HG03280 (cell line): ENCODE results near the gene SLC24A3.

Source experiments
- ATAC-seq: cut with Tn5 transposase; IDR thresholded peaks from one replicate; pipeline ENCODE4 v1.9.1; 2021; ENCODE audit warnings: mild to moderate bottlenecking, moderate library complexity; ENCODE audit not compliant: unreplicated experiment

SLC24A3 gene

GRCh38 chr20:19756761-19757486, 544.5 kb downstream of the SLC24A3 start:
- no peak for ATAC-seq

- ATAC-seq, result no peak
These were observed 545.2 kb downstream of the SLC24A3 start for GRCh38 chr20:19757487-19758132.

- no peak for ATAC-seq
These were observed 545.7 kb downstream of the SLC24A3 start, which contains the start of gene RIN2 for GRCh38 chr20:19758133-19758500. Gene RIN2, plus strand, starts transcription at chr20:19758258. Its CDS starts 131,344 bp downstream, at chr20:19889602.

- ATAC-seq, result no peak
These were observed 546.3 kb downstream of the SLC24A3 start for GRCh38 chr20:19758501-19759331.

GRCh38 chr20:19760371-19760721, 547.9 kb downstream of the SLC24A3 start:
- no peak for ATAC-seq

- no peak for ATAC-seq
These were observed 548.9 kb downstream of the SLC24A3 start for GRCh38 chr20:19761326-19761725.

- no peak for ATAC-seq
These were observed 549.4 kb downstream of the SLC24A3 start for GRCh38 chr20:19761841-19762240.

- ATAC-seq, result no peak
These were observed 551.8 kb downstream of the SLC24A3 start for GRCh38 chr20:19764207-19764606.

- ATAC-seq, result no peak
These were observed 552.8 kb downstream of the SLC24A3 start for GRCh38 chr20:19765266-19765665.

GRCh38 chr20:19765913-19766312, 553.5 kb downstream of the SLC24A3 start:
- no peak for ATAC-seq

GRCh38 chr20:19767070-19767469, 554.6 kb downstream of the SLC24A3 start:
- ATAC-seq, result no peak

GRCh38 chr20:19768325-19768842, 555.9 kb downstream of the SLC24A3 start:
- ATAC-seq, result no peak

- no peak for ATAC-seq
These were observed 557.1 kb downstream of the SLC24A3 start for GRCh38 chr20:19769507-19769906.

GRCh38 chr20:19770375-19770774, 557.9 kb downstream of the SLC24A3 start:
- ATAC-seq, result no peak

GRCh38 chr20:19771031-19771430, 558.6 kb downstream of the SLC24A3 start:
- ATAC-seq, result no peak
